Measurements from ENCODE around the gene PAPSS2. TPM values are rescaled to one million over a fixed set of nuclear protein-coding genes. Genes with fewer than 3 reads are reported as not detected.
A peak's percentile ranks its signal among the peaks of the same experiment; 100 is the strongest.

Gene PAPSS2
- total RNA-seq, 1 donor from 2014 or later, result 137 TPM

DNA sequence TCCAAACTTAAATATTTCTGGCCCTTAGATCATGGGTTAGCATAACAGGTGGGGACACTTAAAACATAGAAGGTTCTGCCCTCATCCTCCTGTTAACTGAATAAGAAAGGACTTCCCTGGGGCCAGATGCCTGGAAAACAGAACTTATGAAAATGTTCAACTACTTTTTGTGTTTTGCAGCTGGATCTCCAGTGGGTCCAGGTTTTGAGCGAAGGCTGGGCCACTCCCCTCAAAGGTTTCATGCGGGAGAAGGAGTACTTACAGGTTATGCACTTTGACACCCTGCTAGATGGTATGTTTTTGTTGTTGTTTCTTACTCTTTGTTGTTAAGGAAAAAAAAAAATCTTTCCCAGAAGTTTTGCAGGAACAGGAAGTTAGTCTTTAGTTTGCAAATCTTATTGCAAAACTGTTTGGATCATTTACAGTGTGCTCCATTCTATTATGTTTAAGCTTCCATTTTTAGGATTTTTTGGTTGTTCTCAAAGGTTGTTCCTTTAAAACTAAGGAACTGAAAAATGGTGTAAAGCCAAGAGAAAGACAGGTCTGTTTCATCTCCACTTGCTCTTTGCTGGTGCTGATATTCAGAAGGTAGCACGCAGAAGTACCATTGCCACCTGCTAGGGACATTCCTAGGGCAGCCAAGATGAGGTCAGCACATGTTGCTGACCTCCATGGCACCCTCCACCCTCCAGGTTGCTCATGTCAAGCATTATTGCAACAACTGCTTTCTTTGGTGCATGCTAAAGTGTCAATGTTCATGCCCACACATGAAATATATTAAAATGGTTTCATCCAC lies 56.1 kb downstream of the PAPSS2 start:
- Histone ChIP-seq H3K27me3 (ENCODE audit: low read depth) (no peaks in the 10 kb centered on the region), H3K27ac (peak overlapping the region; percentile 67), H3K4me3 (no peak overlapping the region), H3K36me3 (peaks cover 68% of the 10 kb centered on the region), H3K9me3 (no peaks in the 10 kb centered on the region), H3K4me1 (peaks cover 44% of the 10 kb centered on the region)
- DNase-seq (no peak), ATAC-seq (peak; percentile 32 to 34)
- intact Hi-C loops (cut with DNase I), result no loop called here
- TF ChIP-seq, protein P1, sequence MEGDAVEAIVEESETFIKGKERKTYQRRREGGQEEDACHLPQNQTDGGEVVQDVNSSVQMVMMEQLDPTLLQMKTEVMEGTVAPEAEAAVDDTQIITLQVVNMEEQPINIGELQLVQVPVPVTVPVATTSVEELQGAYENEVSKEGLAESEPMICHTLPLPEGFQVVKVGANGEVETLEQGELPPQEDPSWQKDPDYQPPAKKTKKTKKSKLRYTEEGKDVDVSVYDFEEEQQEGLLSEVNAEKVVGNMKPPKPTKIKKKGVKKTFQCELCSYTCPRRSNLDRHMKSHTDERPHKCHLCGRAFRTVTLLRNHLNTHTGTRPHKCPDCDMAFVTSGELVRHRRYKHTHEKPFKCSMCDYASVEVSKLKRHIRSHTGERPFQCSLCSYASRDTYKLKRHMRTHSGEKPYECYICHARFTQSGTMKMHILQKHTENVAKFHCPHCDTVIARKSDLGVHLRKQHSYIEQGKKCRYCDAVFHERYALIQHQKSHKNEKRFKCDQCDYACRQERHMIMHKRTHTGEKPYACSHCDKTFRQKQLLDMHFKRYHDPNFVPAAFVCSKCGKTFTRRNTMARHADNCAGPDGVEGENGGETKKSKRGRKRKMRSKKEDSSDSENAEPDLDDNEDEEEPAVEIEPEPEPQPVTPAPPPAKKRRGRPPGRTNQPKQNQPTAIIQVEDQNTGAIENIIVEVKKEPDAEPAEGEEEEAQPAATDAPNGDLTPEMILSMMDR (IDR thresholded peaks at IDR 0.05), result no peak

DNA sequence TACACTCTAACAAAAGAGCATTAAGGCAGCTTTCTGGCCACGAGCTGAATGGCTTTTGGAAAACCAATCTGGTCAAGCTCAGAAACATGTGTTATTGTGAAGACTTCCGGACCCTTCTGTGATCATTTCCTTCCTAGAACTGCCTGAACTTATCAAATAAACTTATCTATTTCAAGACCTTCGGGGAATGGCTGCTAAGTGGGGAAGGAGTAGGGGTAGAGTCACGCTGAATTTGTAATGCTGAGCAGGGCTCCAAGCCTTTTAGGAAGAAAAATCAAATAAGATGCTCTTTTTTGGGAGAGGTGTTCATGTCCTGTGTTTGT lies 56.6 kb downstream of the PAPSS2 start:
- H3K36me3 ChIP-seq, result peaks cover 63% of the 10 kb centered on the region
- peaks cover 47% of the 10 kb centered on the region for H3K4me1 ChIP-seq
- H3K9me3 ChIP-seq, result no peaks in the 10 kb centered on the region
- DNase-seq, result no peak
- H3K4me3 ChIP-seq, result no peak overlapping the region
- peak overlapping the region; percentile 67 for H3K27ac ChIP-seq
- H3K27me3 ChIP-seq (ENCODE audit: low read depth), result no peaks in the 10 kb centered on the region
- intact Hi-C loops (cut with DNase I), result no loop called here
- TF ChIP-seq, protein P1 (IDR thresholded peaks at IDR 0.05), result no peak
- no peak for ATAC-seq

DNA sequence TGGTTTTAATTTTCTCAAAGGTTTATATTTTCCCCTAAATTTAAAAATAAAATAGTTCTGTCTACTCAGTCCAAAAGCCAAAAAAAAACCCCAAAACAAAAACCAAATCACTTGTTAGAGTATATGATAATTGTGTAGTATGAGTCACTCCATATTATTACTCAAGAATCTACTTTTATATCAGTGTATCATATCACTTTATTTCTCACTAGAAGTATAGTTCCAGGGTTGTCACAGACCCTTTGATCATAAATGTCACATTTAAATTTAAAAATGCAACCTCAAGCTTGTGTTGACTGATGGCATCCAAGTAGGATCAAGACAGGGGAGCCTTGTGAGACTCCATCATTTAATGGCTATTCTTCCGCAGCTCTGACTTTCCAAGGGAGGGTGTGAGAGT lies 61.0 kb downstream of the PAPSS2 start:
- H3K27me3 ChIP-seq (ENCODE audit: low read depth), result no peaks in the 10 kb centered on the region
- intact Hi-C loops (cut with DNase I), result no loop called here
- no peak overlapping the region for H3K4me3 ChIP-seq
- DNase-seq, result no peak
- H3K4me1 ChIP-seq, result peaks cover 40% of the 10 kb centered on the region
- TF ChIP-seq, protein P1 (IDR thresholded peaks at IDR 0.05), result no peak
- no peak for ATAC-seq
- H3K36me3 ChIP-seq, result peaks cover 26% of the 10 kb centered on the region
- H3K27ac ChIP-seq, result peak overlapping the region; percentile 43
- no peaks in the 10 kb centered on the region for H3K9me3 ChIP-seq

GRCh38 chr10:87721781-87722180 lies 62.1 kb downstream of the PAPSS2 start:
- H3K27me3 ChIP-seq (ENCODE audit: low read depth), result no peaks in the 10 kb centered on the region
- TF ChIP-seq, protein P1 (IDR thresholded peaks at IDR 0.05), result no peak
- peaks cover 29% of the 10 kb centered on the region for H3K4me1 ChIP-seq
- H3K36me3 ChIP-seq, result peaks cover 23% of the 10 kb centered on the region
- no peak overlapping the region for H3K4me3 ChIP-seq
- no peaks in the 10 kb centered on the region for H3K9me3 ChIP-seq
- no peak for ATAC-seq
- intact Hi-C loops (cut with DNase I), result no loop called here
- DNase-seq, result no peak
- peak overlapping the region; percentile 43 for H3K27ac ChIP-seq

- intact Hi-C loops (cut with DNase I), result no loop called here
- DNase-seq (no peak), ATAC-seq (no peak)
- H3K36me3 ChIP-seq, result peaks cover 24% of the 10 kb centered on the region
- no peaks in the 10 kb centered on the region for H3K27me3 ChIP-seq (ENCODE audit: low read depth)
- peaks cover 22% of the 10 kb centered on the region for H3K4me1 ChIP-seq
- H3K4me3 ChIP-seq, result no peak overlapping the region
- TF ChIP-seq, protein P1 (IDR thresholded peaks at IDR 0.05), result no peak
- no peaks in the 10 kb centered on the region for H3K9me3 ChIP-seq
- no peak overlapping the region for H3K27ac ChIP-seq
Measured at GRCh38 chr10:87722716-87723115, 63.0 kb downstream of the PAPSS2 start.
